HG03565 (cell line): ENCODE measurements around the gene SCO2.
A peak's percentile ranks its signal among the peaks of the same experiment; 100 is the strongest.

Experiments used
- ATAC-seq: cut with Tn5 transposase; IDR thresholded peaks from one replicate; pipeline ENCODE4 v1.9.1; 2021; ENCODE audit warnings: mild to moderate bottlenecking, moderate library complexity; ENCODE audit not compliant: unreplicated experiment

SCO2 gene

GRCh38 chr22:50482107-50483074 is 43.0 kb downstream of the SCO2 start:
- no peak for ATAC-seq

GRCh38 chr22:50481440-50482106 is 43.8 kb downstream of the SCO2 start, which contains the start of gene ADM2:
TSS of gene ADM2 (plus strand) at chr22:50481543. CDS start at chr22:50481848, 305 bp downstream.
- ATAC-seq: no peak

- ATAC-seq: no peak
Measured at GRCh38 chr22:50481045-50481439, 44.4 kb downstream of the SCO2 start.

GRCh38 chr22:50479721-50480120 is 45.7 kb downstream of the SCO2 start:
- ATAC-seq: no peak

- ATAC-seq: no peak
Measured at GRCh38 chr22:50477923-50478322, 47.5 kb downstream of the SCO2 start.

GRCh38 chr22:50476868-50477267 is 48.5 kb downstream of the SCO2 start:
- no peak for ATAC-seq

- ATAC-seq: no peak
Measured at GRCh38 chr22:50475652-50476002, 49.8 kb downstream of the SCO2 start.

GRCh38 chr22:50474710-50475651 is 50.4 kb downstream of the SCO2 start, which contains the start of gene SBF1:
TSS of gene SBF1 (minus strand) at chr22:50475035. CDS start at chr22:50474840, 195 bp downstream.
- peak; percentile 78 for ATAC-seq

- no peak for ATAC-seq
Measured at GRCh38 chr22:50473855-50474671, 51.3 kb downstream of the SCO2 start.
